GM19463 (cell line): Measurements from ENCODE around the gene SCIN.

Source experiments
- ATAC-seq: cut with Tn5 transposase; IDR thresholded peaks from one replicate; pipeline ENCODE4 v1.9.1; 2021; ENCODE audit warnings: mild to moderate bottlenecking, moderate library complexity; ENCODE audit not compliant: unreplicated experiment

SCIN gene

GRCh38 chr7:12609561-12609960 is 39.0 kb downstream of the SCIN start:
- no peak for ATAC-seq

GRCh38 chr7:12610899-12611298 is 40.4 kb downstream of the SCIN start:
- no peak for ATAC-seq

- no peak for ATAC-seq
These were observed 42.1 kb downstream of the SCIN start for GRCh38 chr7:12612622-12613021.

- no peak for ATAC-seq
These were observed 49.0 kb downstream of the SCIN start for GRCh38 chr7:12619461-12620069.

GRCh38 chr7:12620371-12620770 is 49.9 kb downstream of the SCIN start:
- ATAC-seq, result no peak

GRCh38 chr7:12623223-12623622 is 52.7 kb downstream of the SCIN start:
- ATAC-seq, result no peak

- peak; percentile 59 for ATAC-seq
These were observed 53.5 kb downstream of the SCIN start for GRCh38 chr7:12623885-12624498.

GRCh38 chr7:12625836-12626235 is 55.3 kb downstream of the SCIN start:
- no peak for ATAC-seq

- no peak for ATAC-seq
These were observed 59.4 kb downstream of the SCIN start for GRCh38 chr7:12629816-12630512.

GRCh38 chr7:12630513-12630819 is 59.9 kb downstream of the SCIN start:
- ATAC-seq, result no peak

- no peak for ATAC-seq
These were observed 63.1 kb downstream of the SCIN start for GRCh38 chr7:12633582-12633981.

GRCh38 chr7:12635830-12636229 is 65.3 kb downstream of the SCIN start:
- peak; percentile 64 for ATAC-seq

GRCh38 chr7:12637328-12637727 is 66.8 kb downstream of the SCIN start:
- no peak for ATAC-seq

GRCh38 chr7:12637819-12638592 is 67.5 kb downstream of the SCIN start:
- peak; percentile 52 for ATAC-seq

- peak; percentile 28 for ATAC-seq
These were observed 68.4 kb downstream of the SCIN start for GRCh38 chr7:12638851-12639456.

GRCh38 chr7:12640299-12641096 is 70.0 kb downstream of the SCIN start:
- ATAC-seq, result no peak

GRCh38 chr7:12641196-12641595 is 70.7 kb downstream of the SCIN start:
- ATAC-seq, result no peak

GRCh38 chr7:12642508-12642907 is 72.0 kb downstream of the SCIN start:
- no peak for ATAC-seq

GRCh38 chr7:12643001-12643643 is 72.6 kb downstream of the SCIN start:
- no peak for ATAC-seq

GRCh38 chr7:12643644-12644043 is 73.1 kb downstream of the SCIN start:
- ATAC-seq, result peak; percentile 52
